Activated CD4-positive, alpha-beta memory T cell treated with anti-CD3 and anti-CD28 coated beads for 36 hours (primary cell): ENCODE results near the gene DCLK2. TPM values are rescaled to one million over a fixed set of nuclear protein-coding genes. Genes with fewer than 3 reads are reported as not detected.
A peak's percentile ranks its signal among the peaks of the same experiment; 100 is the strongest.

Experiments used
- CTCF ChIA-PET: fragments of 350-600 bp; sonication (Branson Sonifier 250); formaldehyde crosslinking; loops from one replicate; lab custom pipeline; 2021; ENCODE audit warnings: antibody characterized with exemption, inconsistent platforms; lab: Charles Lee
- POLR2A ChIA-PET: fragments of 350-600 bp; sonication (Branson Sonifier 250); formaldehyde crosslinking; loops from one replicate; lab custom pipeline; 2021; ENCODE audit warnings: antibody characterized with exemption; lab: Charles Lee
- DNase-seq: peaks from one replicate; pipeline ENCODE4 v3.0.0-alpha.2; 2020
- H3K27ac Mint-ChIP-seq: one replicate; pipeline ENCODE4 v1.8.0; 2021; ENCODE audit warnings: mixed read lengths
- H3K27me3 Mint-ChIP-seq: one replicate; pipeline ENCODE4 v1.8.0; 2021; ENCODE audit warnings: mixed read lengths
- H3K36me3 Mint-ChIP-seq: one replicate; pipeline ENCODE4 v1.8.0; 2021; ENCODE audit warnings: mixed read lengths
- H3K4me1 Mint-ChIP-seq: one replicate; pipeline ENCODE4 v1.8.0; 2021; ENCODE audit warnings: low read depth, mixed read lengths
- H3K4me3 Mint-ChIP-seq: one replicate; pipeline ENCODE4 v1.8.0; 2021; ENCODE audit warnings: mild to moderate bottlenecking, mixed read lengths
- H3K9me3 Mint-ChIP-seq: one replicate; pipeline ENCODE4 v1.8.0; 2021; ENCODE audit warnings: mixed read lengths
- intact Hi-C: fragments of 100-400 bp; cut with micrococcal nuclease; formaldehyde crosslinking; loops from one replicate; pipeline ENCODE4 v1.15.1; 2023
- total RNA-seq, 2 experiments: library from RNA; stranded (reverse); gene quantifications; one replicate each; pipeline ENCODE4 v1.2.3, GENCODE V29; 2021

Gene DCLK2
- total RNA-seq, 2 experiments from 2014 or later: not detected

DNA sequence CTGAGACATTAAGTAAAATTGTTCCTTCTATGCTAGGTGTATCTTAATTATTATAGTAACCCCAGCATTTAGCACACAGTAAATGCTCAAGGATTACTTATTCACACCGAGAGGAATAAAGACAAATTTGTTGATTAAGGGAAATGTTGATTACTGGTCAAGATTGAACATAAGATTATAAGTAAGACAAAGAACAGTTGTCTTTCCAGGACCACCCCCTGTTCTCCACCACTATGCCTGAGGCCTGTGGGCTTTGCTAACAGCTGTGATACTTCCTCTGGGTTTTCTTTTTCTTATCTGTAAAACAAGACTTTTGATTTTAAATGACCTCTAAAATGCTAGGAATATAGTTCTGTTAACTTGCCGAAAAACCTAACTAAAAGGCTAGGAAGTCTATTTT, 128.0 kb downstream of the DCLK2 start:
- CTCF ChIA-PET: interaction anchor here (1.2 kb wide), 1 partner anchor 36 kb away, joined by 4 read pairs; no protein-coding TSS in a partner anchor
- no peak overlapping the region for H3K27ac Mint-ChIP-seq
- DNase-seq: no peak
- no peaks in the 10 kb centered on the region for H3K9me3 Mint-ChIP-seq
- POLR2A ChIA-PET: no interaction called here
- no peaks in the 10 kb centered on the region for H3K4me1 Mint-ChIP-seq
- H3K4me3 Mint-ChIP-seq: no peak overlapping the region
- intact Hi-C loops: loop anchor here (10.0 kb wide), 1 partner anchor 221 kb away; no protein-coding TSS in a partner anchor
- no peaks in the 10 kb centered on the region for H3K36me3 Mint-ChIP-seq
- H3K27me3 Mint-ChIP-seq: peaks cover 10% of the 10 kb centered on the region

DNA sequence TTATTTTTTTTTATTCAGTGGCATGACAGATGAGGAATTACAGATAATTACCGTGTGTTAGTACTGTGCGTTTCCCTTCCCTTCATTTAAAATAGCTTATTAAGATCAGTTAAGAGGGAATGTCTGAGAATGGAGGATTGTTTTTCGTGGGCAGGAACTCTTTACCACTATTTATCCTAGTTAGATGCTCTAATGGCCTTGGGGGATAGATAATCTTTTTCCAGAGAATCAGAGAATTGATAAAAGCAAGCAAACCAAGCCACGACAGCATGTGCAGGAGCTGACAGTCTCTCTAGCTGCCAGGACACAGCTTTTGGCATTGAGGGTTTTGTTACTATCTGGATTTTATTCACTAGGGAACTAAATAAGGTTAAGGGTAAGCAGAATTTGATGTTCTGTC, 128.7 kb downstream of the DCLK2 start:
- DNase-seq: no peak
- CTCF ChIA-PET: interaction anchor here (1.2 kb wide), 1 partner anchor 35 kb away, joined by 4 read pairs; no protein-coding TSS in a partner anchor
- POLR2A ChIA-PET: no interaction called here
- Mint-ChIP-seq H3K4me3 (no peak overlapping the region), H3K9me3 (no peaks in the 10 kb centered on the region), H3K4me1 (no peaks in the 10 kb centered on the region), H3K36me3 (no peaks in the 10 kb centered on the region), H3K27ac (no peak overlapping the region), H3K27me3 (peaks cover 10% of the 10 kb centered on the region)
- intact Hi-C loops: loop anchor here (10.0 kb wide), 1 partner anchor 222 kb away; no protein-coding TSS in a partner anchor

DNA sequence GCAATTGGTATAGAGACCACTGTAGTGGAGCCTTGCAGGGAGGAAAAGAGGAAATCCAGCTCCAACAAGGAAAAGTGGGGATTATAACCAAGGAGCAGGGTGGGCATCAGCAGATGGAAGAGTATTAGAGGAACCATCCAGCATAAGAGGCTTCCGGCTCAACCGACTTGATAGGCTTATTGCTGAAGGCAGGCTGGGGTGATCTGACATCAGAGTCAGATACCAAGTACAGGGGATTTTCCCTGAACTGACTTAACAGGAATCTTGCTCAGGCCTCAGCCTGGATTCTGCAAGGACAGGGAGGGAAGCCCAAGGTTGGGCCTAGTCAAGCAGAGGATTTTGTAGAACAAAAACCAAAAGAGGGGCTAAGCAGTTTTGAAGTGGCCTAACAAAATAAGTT, 129.6 kb downstream of the DCLK2 start:
- ChIA-PET POLR2A (no interaction called here), CTCF (no interaction called here)
- H3K36me3 Mint-ChIP-seq: no peaks in the 10 kb centered on the region
- intact Hi-C loops: loop anchor here (2.0 to 10.0 kb wide), 2 partner anchors 197 to 223 kb away; no protein-coding TSS in a partner anchor
- no peak for DNase-seq
- no peak overlapping the region for H3K4me3 Mint-ChIP-seq
- no peaks in the 10 kb centered on the region for H3K9me3 Mint-ChIP-seq
- H3K4me1 Mint-ChIP-seq: no peaks in the 10 kb centered on the region
- H3K27ac Mint-ChIP-seq: no peak overlapping the region
- peaks cover 9% of the 10 kb centered on the region for H3K27me3 Mint-ChIP-seq

DNA sequence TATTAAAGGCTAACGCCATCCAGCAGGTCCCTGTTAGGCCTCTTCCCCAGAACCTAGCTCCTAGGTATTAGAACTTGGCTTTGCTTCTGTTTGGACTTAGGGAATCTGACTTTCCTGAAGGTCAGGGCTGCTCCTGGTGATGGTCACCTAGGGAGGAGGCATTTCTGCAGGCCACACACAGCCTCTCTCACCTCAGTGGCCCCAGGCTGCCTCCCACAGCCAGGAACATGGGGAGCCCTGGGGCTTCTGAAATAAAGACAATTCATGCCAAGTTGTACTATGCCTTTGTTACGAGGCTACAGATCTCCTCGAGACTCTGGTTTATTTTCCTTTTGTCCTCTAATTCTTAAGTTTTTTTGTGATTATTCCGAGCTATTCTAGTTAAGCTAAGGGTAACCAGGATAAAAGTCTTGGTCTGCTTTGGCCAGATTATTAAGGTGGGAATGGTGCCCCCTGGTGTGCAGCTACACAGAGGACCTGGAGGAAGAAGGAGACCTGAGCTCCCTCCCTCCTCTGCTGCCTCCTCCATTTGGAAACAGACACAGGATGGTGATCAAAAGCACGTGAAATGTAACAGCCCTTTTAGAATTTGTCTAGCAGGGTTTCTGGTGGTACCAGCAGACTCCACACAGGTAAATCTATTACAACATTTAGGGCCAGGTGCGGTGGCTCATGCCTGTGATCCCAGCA, 131.0 kb downstream of the DCLK2 start:
- Mint-ChIP-seq H3K4me3 (no peak overlapping the region), H3K9me3 (no peaks in the 10 kb centered on the region), H3K4me1 (no peaks in the 10 kb centered on the region), H3K27ac (no peak overlapping the region), H3K36me3 (no peaks in the 10 kb centered on the region), H3K27me3 (peaks cover 1% of the 10 kb centered on the region)
- DNase-seq: peak; percentile 49
- POLR2A ChIA-PET: no interaction called here
- intact Hi-C loops: loop anchor here (2.0 to 10.0 kb wide), 2 partner anchors 198 to 224 kb away; no protein-coding TSS in a partner anchor
- CTCF ChIA-PET: interaction anchor here (0.7 to 1.5 kb wide), 8 partner anchors 9 to 658 kb away, joined by 3 to 10 read pairs (median 3); no protein-coding TSS in a partner anchor

DNA sequence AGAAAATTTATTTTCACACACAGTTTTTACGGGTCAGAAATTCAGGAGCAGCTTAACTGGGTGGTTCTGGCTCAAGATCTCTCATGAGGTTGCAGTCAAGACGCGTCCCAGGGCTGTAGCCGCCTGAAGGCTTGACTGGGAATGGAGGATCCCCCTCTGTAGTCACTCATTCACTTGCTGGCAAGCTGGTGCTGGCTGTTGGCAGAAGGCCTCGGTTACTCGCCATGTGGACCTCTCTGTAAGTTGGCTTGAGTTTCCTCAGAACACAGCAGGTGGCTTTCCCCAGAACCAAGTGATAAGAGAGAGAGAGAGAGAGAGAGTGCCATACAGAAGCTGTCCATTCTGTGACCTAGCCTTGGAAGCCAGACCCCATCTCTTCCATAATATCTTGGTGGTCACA, 132.8 kb downstream of the DCLK2 start:
- ChIA-PET POLR2A (no interaction called here), CTCF (no interaction called here)
- Mint-ChIP-seq H3K36me3 (no peaks in the 10 kb centered on the region), H3K4me3 (no peak overlapping the region), H3K27ac (no peak overlapping the region), H3K4me1 (no peaks in the 10 kb centered on the region), H3K27me3 (no peaks in the 10 kb centered on the region), H3K9me3 (no peaks in the 10 kb centered on the region)
- intact Hi-C loops: no loop called here
- no peak for DNase-seq

DNA sequence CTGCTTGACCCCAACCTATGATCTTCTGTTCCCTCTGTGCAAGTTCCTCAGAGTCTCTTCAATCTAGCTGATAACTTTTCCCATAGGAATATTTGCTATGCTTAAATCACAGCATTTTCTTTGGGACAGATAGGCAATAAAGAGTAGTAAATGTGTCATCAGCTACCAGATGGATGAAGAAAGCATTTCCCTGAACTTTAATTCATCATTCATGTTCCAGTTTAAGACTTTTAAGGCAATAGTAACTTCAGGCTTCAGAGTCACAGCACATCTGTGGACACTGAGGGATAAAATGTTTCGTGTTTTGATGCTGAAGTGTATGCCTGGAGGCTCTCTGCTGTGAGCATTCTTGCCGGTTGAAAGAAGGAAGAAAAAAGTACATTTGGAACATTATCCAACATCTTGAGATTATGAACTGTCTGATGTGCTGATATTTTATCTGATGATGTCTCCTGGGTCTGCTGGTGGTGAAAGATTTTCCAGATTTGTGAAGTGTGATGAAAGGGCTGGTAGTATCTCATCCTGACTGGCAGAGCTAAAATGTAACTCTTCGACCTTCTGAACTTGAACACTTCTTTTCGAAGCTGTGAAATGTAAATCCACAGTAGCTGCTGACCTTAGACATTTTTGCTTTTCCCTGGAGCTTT, 133.7 kb downstream of the DCLK2 start:
- DNase-seq: no peak
- POLR2A ChIA-PET: no interaction called here
- Mint-ChIP-seq H3K27me3 (no peaks in the 10 kb centered on the region), H3K9me3 (no peaks in the 10 kb centered on the region), H3K36me3 (no peaks in the 10 kb centered on the region), H3K4me1 (no peaks in the 10 kb centered on the region), H3K27ac (no peak overlapping the region), H3K4me3 (no peak overlapping the region)
- CTCF ChIA-PET: no interaction called here
- intact Hi-C loops: no loop called here

DNA sequence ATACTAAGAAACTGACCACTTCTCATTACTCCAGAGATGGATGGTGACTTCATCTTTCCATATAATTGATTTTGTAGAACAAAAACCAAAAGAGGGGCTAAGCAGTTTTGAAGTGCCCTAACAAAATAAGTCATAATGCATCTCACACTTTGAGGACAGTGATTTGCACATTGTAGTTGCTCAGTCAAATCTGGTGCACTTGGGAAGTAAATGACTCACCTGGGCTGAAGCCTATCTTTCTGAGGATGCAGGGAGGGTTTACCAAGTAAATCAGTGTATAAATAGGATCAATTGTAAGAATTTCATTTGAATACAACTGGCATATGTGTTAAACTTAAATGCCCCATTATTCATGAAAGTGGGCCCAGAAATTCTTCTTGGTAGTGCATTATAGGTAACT, 134.2 kb downstream of the DCLK2 start:
- CTCF ChIA-PET: no interaction called here
- no peak overlapping the region for H3K4me3 Mint-ChIP-seq
- H3K4me1 Mint-ChIP-seq: no peaks in the 10 kb centered on the region
- no peaks in the 10 kb centered on the region for H3K36me3 Mint-ChIP-seq
- DNase-seq: no peak
- no peak overlapping the region for H3K27ac Mint-ChIP-seq
- H3K9me3 Mint-ChIP-seq: no peaks in the 10 kb centered on the region
- H3K27me3 Mint-ChIP-seq: no peaks in the 10 kb centered on the region
- POLR2A ChIA-PET: no interaction called here
- intact Hi-C loops: no loop called here

DNA sequence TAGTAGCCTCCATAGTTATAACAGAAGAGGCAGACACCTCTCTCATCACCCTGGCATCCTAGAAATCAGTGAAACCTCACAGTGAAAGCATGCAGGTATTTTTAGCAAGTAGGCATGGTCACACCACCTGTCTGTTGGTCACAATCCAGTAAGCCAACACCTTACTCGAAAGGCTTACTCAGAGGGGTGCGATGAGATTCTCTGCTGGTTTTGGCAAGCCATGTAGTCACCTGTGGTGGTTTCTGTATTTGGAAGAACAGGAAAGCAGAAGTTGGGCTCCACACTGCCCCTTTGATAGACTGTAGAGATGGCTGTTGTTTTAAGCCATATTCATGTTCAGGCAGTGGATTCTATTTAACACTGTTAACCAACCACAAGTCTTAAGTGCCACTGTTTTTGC, 134.7 kb downstream of the DCLK2 start:
- CTCF ChIA-PET: no interaction called here
- no peaks in the 10 kb centered on the region for H3K36me3 Mint-ChIP-seq
- no peak overlapping the region for H3K4me3 Mint-ChIP-seq
- H3K9me3 Mint-ChIP-seq: no peaks in the 10 kb centered on the region
- intact Hi-C loops: no loop called here
- H3K27me3 Mint-ChIP-seq: no peaks in the 10 kb centered on the region
- POLR2A ChIA-PET: no interaction called here
- H3K27ac Mint-ChIP-seq: no peak overlapping the region
- no peak for DNase-seq
- no peaks in the 10 kb centered on the region for H3K4me1 Mint-ChIP-seq

DNA sequence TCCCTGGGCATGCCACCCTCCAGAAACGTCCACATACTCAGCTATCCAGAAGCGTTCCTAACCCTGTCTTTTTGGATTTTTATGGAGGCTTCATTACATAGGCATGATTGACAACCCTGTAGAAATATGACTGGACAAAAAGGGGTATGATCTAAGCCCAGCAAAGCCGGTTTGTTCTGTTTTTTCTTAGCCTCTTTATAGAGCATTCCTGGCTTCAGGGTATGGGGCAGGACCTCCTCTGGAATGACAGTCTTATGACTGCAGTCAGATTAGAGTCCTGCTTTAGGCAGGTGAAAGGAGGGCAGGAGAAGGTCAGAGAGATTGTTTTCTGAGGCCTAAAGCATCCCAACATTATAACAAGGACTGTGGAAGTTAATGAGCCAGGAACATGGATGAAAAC, 137.4 kb downstream of the DCLK2 start:
- no peak overlapping the region for H3K27ac Mint-ChIP-seq
- H3K4me3 Mint-ChIP-seq: no peak overlapping the region
- intact Hi-C loops: no loop called here
- DNase-seq: no peak
- no peaks in the 10 kb centered on the region for H3K27me3 Mint-ChIP-seq
- no peaks in the 10 kb centered on the region for H3K9me3 Mint-ChIP-seq
- POLR2A ChIA-PET: no interaction called here
- H3K4me1 Mint-ChIP-seq: no peaks in the 10 kb centered on the region
- CTCF ChIA-PET: no interaction called here
- H3K36me3 Mint-ChIP-seq: no peaks in the 10 kb centered on the region

DNA sequence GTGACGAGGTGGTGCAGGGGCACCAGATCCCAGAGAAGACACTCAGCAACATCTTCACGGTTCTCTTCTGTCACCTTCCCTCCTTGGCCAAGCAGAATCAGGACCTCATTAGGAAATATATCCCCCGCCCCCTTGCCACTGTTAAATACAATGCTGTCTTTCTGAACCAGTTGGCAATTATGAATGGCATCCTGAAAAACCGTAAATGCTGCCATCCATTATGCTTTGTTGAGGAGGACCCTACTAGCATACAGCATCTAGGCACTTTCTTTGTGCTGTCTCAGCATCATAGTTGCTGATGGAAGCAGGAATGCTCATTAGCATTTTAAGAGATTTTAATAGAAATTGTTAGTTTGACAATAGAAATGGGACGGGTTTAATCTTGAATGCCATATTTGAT, 138.5 kb downstream of the DCLK2 start:
- no peak overlapping the region for H3K4me3 Mint-ChIP-seq
- H3K4me1 Mint-ChIP-seq: no peaks in the 10 kb centered on the region
- ChIA-PET CTCF (interaction anchor here (0.7 to 1.7 kb wide), 3 partner anchors 26 to 235 kb away, joined by 3 to 7 read pairs (median 3); no protein-coding TSS in a partner anchor), POLR2A (no interaction called here)
- H3K27me3 Mint-ChIP-seq: no peaks in the 10 kb centered on the region
- no peak for DNase-seq
- H3K36me3 Mint-ChIP-seq: no peaks in the 10 kb centered on the region
- intact Hi-C loops: no loop called here
- H3K9me3 Mint-ChIP-seq: no peaks in the 10 kb centered on the region
- H3K27ac Mint-ChIP-seq: no peak overlapping the region

DNA sequence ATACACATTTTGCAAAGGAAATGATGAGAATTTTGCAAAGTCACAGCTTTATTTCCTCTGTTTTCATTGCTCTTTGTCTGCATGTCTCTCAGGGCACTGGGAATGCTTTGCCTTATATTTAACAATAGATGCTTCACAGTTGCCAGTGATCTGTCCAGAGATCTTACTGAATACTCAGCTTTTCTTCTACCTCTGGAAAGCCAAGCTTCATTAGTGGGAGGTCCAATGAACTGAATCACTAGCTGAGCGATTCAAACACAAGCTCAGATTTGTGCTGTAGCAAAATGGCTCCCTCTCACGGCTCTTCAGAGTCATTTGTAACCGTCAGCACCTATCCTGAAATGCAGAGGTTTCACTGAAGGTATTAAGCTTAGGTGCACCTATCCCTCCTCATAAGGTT, 138.9 kb downstream of the DCLK2 start:
- Mint-ChIP-seq H3K36me3 (no peaks in the 10 kb centered on the region), H3K27me3 (no peaks in the 10 kb centered on the region), H3K4me1 (no peaks in the 10 kb centered on the region), H3K4me3 (no peak overlapping the region), H3K27ac (no peak overlapping the region), H3K9me3 (no peaks in the 10 kb centered on the region)
- ChIA-PET CTCF (interaction anchor here (0.6 to 1.7 kb wide), 4 partner anchors 26 to 238 kb away, joined by 3 to 7 read pairs (median 3); no protein-coding TSS in a partner anchor), POLR2A (no interaction called here)
- DNase-seq: no peak
- intact Hi-C loops: no loop called here

DNA sequence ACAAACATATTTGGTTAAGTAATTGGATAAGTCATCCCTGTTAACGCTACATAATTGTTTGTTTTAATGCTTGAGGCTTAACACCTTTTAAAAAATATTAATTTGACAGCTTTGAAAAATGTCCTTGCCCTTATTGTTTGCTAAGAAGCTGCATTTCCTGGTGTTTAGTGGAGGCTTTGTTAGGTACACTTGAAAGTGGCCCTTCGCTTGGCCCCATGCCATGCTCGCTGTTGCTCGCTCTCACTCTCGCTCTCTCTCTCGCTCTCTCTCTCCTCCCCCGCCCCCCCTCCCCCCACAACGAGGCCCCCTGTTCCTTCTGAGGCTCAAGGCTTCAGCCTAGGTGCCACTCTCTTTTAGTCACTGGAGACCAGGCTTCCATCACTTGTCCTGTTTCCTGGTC, 139.6 kb downstream of the DCLK2 start:
- Mint-ChIP-seq H3K4me3 (no peak overlapping the region), H3K27ac (no peak overlapping the region), H3K27me3 (no peaks in the 10 kb centered on the region), H3K4me1 (no peaks in the 10 kb centered on the region), H3K36me3 (no peaks in the 10 kb centered on the region), H3K9me3 (no peaks in the 10 kb centered on the region)
- no peak for DNase-seq
- intact Hi-C loops: no loop called here
- CTCF ChIA-PET: interaction anchor here (0.6 to 1.7 kb wide), 3 partner anchors 25 to 239 kb away, joined by 3 to 7 read pairs (median 3); no protein-coding TSS in a partner anchor
- POLR2A ChIA-PET: no interaction called here
